ENCODE measurements around the gene NXPE3.
A peak's percentile ranks its signal among the peaks of the same experiment; 100 is the strongest.

NXPE3 gene

DNA sequence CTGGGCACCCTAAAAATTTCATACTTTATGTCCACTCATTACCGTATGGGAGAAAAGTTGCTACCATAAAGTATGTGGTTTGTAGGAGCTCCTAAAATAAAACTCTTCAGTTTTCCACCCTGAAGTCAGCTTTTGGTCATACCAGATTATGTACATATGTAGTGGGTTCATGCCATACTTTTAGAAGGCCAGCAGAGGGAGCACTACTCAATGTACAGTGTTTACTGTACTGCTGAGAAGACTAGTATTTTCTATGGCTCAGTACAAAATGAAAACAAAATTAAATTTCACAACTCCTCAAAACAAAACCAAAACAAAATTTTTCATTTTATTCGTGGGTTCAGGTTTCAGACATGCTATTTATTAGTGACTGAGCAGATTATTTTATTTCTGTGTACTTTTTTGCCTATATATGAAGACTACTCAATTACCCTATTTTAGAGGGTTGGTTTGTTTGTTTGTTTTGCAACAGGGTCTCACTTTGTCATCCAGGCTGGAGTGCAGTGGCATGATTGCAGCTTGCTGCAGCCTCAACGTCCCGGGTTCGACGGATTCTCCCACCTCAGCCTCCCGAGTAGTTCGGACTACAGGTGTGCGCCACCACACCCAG lies 24.3 kb downstream of the NXPE3 start:
- peak; percentile 12 for DNase-seq (ENCODE audit: low read depth)

DNA sequence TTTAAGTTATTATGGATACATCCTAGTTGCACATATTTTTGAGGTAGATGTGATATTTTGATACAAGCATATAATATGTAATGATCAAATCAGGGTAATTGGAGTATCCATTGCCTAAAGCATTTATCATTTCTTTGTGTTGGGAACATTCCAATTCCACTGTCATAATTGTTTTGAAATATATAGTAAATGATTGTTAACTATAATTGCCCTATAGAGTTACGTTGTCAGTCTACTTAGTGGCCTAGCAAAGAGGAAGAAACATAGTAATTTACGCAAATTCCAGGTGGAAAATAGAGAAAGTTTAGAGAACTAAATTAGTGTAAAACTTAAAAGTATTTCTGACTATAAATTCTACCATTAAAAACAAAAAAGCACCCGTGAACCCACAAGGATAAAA lies 24.9 kb downstream of the NXPE3 start:
- DNase-seq (ENCODE audit: low read depth), result no peak

DNA sequence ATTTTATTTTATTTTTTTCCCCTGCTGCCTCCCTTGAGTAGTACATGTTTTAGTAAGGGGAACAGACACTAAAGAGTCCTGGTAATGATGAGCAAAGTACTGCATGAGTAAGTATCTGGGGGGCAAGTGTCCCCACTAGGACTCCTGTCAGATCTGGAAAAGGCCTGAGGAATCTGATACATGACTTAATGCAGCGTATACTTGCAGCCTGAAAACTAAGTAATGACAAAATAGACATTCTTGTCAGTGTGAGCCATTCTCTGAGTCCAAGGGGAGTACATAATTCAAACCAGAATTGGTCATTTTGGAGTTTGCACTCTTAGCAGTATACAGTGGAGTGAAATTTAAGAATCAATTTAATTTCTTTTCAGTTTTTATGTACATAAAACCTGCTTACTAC lies 27.5 kb downstream of the NXPE3 start:
- DNase-seq (ENCODE audit: low read depth), result no peak

DNA sequence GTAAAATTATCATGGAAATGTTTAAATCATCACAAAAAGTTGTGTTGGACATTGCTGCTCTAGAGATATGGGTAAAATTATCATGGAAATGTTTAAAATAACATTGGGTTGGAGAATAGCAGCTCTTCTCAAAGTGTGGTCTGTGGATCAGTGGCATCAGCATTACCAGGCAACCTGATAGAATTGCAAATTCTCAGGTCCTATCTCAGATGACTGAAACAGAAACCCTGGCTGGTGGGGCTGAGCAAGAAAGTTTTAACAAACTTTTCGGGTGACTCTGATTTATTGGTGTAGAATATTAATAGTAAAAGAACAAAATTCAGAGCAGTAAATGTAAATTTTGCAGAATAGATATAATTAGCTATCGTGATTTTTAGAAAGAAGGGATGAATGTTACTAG lies 28.9 kb downstream of the NXPE3 start:
- DNase-seq (ENCODE audit: low read depth), result no peak

DNA sequence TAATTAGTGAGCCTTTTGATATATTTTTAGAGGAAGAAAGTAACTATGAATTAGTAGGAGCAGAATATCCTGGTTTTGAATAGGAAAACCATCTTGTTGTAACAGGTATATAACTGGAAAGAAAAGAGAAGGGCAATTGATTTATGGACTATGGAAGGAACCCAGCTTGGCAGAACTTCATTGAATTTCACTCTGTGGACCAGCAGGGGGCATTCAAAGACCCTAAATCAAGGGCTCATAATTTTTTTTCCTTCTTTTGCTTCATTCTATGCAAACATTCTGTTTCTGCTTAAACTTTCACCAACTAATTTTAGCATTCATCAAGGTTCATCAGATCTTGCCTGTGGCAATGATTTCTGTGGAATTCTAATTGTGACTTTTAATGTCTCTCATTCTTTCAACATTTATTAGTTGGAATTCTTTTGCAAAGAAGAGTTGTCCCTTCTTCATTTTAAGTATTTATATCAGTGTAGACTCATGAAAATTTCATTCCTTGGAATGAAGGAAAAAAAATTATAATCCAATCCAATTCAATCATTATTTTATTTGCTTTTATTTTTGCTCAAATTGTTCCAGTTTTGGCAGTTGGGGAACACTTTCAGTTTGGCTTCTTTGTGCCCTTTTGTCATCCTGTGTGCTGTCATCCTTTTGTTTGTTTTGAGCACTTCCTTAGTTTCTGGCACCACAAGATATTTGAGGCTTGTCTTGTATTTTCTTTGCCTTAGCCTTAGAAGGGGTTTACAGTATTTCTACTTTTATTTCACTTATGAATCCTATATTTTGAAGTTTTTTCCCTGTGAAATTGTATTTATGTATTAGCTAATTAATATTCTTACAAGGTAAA lies 30.4 kb downstream of the NXPE3 start:
- peak; percentile 14 for DNase-seq (ENCODE audit: low read depth)

DNA sequence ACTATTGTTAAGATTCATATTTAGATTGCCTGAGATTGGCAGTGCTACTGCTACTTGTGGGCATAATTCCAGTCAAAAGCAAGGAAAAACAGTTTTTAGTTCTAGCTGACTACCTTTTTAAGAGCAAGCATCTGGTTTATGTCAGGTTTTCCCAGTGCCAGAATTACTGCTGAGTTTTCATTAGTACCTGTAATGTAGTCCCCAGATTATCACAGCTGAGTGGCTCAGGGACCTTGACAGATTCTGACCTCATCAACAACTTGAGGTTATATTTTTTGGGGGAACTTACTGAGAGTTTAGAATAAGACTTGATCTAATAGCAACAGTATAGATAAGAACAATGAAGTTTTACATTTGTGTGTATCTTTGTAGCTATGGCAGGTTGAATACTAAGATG lies 31.0 kb downstream of the NXPE3 start:
- DNase-seq (ENCODE audit: low read depth), result no peak

DNA sequence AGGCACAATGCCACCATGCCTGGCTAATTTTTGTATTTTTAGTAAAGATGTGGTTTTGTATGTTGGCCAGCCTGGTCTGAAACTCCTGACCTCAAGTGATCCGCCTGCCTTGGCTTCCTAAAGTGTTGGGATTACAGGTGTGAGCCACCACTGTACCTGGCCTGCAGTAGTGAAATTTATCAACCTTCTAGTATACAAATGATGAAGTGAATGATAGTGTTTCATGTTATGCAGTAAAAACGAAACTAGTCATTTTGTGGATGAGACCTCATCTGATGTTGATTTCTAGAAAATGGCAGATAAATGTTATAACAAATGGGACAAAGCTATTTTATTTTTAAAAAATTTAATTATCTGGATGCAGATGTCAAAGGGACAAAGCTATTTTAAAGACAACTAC lies 32.9 kb downstream of the NXPE3 start:
- no peak for DNase-seq (ENCODE audit: low read depth)

DNA sequence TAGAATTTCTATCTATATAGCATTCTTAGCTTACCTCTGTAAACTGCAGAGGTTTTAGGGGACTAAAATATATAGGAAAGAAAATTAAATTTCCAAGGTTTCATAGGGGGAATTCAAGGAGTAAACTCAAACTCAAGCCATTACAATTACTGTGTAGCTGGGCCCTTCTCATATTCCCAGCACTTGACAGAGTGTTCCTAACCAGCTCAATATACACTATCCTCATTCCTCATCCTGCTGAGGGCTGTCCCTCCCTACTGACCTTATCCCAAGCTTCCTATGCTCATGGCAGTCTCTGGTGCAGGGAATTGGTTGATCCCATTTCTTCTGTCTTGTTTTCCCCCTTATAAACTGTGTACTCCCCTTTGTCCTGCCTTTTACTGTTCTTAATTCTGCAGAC lies 33.9 kb downstream of the NXPE3 start:
- DNase-seq (ENCODE audit: low read depth), result no peak

DNA sequence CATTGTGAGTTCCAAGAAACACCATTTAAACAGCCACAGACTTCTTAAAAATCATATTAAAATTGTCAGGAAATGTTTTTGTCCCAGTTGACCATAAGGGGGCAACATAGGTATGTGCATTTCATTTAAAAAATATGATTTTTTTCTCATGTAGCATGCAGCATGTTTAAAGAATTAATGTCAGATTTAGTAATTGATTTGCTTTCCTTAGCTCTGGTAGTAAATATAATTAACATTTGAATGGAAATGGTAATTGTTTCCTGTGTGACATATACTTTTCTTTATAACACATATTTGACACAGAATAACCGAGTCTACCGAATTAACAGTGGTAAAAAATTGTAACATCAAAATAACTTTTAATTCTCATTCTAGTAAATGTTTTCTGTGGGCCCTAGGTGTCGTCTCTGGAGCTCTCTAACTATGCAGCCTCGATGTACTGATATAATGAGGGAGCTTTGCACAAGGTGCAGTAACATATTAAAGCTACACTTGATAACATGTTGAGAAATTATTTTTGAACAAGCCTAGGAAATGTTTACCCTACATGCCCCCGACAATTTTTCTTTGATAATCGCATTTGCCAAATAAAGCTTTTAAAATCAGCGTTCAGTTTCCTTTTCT lies 34.9 kb downstream of the NXPE3 start:
- no peak for DNase-seq (ENCODE audit: low read depth)

DNA sequence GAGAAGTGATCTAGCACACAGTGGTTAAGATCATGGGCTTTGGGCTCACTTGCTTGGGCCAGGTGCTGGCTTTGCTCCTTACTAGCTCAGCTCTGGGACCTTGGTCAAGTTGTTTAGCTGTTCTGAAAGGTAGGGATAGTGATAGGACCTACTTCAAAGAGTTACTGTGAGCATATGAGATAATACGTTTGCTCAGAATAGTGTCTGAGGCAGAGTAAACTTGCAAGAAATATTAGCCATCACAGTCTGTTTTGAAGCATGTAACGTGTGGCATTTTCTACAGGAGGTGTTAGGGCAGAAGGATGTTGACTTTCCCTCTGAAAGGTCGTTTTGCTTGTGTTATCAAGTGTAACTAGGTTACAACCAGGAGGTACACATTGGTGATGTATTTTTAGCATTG lies 35.8 kb downstream of the NXPE3 start:
- no peak for DNase-seq (ENCODE audit: low read depth)

DNA sequence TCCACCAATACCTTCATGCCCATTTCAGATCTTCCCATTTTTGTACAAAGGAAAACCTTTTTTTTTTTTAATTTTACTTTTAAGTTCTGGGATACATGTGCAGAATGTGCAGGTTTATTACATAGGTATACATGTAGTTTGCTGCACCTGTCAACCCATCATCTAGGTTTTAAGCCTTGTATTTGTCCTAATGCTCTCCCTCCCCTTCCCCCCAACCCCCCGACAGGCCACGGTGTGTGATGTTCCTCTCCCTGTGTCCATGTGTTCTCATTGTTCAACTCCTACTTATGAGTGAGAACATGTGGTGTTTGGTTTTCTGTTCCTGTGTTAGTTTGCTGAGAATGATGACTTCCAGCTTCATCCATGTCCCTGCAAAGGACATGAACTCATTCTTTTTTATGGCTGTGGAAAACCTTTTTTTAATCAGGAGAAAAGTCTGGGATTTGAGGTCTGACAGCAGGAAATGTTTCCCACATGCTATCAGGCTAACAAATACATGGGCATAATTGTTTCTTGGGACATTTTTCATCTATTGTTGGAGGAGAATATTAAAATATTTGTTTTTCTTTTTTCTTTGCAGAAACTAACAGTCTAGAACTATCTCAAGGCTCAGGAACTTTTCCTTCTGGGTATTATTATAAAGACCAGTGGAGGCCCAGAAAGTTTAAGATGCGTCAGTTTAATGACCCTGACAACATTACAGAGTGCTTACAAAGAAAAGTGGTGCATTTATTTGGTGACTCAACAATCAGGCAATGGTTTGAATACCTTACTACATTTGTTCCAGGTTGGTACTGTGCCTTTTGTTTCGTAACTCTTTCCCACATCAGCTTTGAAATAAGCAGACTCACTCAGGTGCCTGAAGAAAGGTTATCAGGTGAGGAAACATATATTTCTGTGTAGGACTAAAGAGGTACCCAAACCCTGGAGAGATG lies 37.5 kb downstream of the NXPE3 start:
- DNase-seq (ENCODE audit: low read depth), result no peak

DNA sequence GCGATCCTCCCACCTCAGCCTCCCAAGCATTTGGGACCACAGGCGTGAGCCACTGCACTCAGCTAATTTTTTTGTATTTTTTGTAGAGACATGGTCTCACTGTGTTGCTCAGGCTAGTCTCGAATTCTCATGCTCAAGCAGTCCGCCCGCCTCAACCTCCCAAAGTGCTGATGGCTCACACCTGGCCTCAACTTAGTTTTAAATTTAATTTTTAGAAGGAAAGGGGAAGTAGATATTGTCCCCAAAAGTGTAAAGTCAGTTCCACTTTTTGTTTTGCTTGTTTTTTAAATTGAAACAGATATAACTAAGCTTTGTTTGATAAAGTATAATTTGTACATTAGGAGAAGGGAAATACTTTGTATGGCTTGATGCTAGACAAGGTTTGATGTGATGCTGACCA lies 39.0 kb downstream of the NXPE3 start:
- no peak for DNase-seq (ENCODE audit: low read depth)

DNA sequence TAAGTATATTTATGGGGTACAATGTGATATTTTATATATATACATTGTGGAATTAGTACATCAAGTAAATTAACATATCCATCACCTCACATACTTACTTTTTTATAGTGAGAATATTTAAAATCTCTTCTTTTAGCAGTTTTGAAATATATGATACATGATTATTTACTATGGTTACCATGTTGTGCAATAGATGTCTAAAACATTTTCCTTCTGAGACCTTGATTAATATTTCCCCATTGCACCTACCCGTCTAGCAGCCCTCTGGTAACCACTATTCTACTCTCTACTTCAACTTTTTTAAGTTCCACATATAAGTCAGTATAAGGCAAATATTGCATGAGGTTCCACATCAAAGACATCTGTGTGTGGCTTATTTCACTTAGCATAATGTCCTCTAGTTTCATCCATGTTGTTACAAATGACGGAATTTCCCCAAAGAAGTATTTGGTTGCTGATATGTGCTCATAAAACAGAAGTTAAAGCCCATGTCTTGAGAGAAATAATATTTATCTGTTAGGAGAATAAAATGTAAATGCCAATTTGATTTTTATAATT lies 40.7 kb downstream of the NXPE3 start:
- no peak for DNase-seq (ENCODE audit: low read depth)

DNA sequence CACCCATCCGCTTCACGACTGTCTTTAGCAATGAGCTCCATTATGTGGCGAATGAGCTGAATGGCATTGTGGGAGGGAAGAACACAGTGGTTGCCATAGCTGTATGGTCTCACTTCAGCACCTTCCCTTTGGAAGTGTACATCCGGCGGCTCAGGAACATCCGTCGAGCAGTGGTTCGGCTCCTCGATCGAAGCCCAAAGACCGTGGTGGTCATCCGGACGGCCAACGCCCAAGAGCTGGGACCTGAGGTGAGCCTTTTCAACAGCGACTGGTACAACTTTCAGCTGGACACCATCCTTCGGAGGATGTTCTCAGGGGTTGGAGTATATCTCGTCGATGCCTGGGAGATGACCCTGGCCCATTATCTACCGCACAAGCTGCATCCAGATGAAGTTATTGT lies 42.5 kb downstream of the NXPE3 start:
- DNase-seq (ENCODE audit: low read depth), result no peak

DNA sequence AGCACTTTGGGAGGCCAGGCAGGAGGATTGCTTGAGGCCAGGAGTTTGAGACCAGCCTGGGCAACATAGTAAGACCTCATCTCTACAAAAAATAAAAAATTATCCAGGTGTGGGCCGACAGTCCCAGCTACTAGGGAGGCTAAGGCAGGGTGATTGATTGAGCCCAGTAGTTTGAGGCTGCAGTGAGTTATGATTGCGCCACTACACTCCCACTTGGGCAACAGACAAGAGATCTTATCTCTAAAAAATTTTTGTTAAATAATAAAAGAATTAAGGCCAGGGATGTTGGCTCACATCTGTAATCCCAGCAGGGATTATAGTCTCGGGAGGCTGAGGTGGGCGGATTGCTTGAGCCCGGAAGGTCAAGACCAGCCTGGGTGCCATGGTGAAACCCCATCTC lies 44.5 kb downstream of the NXPE3 start:
- no peak for DNase-seq (ENCODE audit: low read depth)

DNA sequence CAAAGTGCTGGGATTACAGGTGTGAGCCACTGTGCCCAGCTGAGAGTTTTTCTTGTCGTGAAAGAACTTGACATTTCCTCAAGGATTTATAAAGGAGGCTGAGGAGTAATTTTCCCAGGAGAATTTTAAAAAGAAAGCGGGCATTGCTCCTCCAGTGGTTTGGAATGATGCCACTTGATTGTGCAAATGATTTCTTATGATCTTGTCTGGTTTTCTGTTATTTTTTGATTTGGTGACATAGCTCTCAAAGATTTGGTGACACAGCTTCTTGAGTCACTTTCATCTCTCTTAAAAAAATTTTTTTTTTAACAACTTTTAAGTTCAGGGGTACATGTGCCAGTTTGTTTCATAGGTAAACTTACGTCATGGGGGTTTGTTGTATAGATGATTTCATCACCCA lies 45.7 kb downstream of the NXPE3 start:
- no peak for DNase-seq (ENCODE audit: low read depth)

DNA sequence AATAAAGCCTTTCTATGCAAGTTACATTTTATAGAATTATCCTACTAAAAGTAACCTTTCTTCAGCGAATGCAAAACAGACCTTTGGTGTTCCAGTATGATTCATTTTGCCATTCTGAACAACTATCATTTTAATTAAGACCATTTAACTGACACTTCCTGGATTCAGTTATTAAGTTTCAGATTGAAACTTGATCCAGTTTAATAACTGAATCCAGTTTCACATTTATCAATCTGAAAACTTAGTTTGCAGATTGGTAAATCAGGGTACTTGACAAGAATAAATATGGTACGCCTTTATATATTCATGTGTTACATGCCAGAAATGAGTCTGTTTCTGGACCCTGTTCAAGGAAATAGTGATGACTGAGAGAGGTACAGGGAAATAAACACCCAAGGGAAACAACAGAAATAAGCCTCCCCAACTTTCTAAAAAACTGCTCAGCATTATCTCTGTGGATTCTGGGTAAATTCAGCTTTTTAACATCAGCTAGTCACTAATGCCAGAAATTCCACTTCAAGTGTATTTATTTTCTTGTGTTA lies 47.0 kb downstream of the NXPE3 start:
- no peak for DNase-seq (ENCODE audit: low read depth)

DNA sequence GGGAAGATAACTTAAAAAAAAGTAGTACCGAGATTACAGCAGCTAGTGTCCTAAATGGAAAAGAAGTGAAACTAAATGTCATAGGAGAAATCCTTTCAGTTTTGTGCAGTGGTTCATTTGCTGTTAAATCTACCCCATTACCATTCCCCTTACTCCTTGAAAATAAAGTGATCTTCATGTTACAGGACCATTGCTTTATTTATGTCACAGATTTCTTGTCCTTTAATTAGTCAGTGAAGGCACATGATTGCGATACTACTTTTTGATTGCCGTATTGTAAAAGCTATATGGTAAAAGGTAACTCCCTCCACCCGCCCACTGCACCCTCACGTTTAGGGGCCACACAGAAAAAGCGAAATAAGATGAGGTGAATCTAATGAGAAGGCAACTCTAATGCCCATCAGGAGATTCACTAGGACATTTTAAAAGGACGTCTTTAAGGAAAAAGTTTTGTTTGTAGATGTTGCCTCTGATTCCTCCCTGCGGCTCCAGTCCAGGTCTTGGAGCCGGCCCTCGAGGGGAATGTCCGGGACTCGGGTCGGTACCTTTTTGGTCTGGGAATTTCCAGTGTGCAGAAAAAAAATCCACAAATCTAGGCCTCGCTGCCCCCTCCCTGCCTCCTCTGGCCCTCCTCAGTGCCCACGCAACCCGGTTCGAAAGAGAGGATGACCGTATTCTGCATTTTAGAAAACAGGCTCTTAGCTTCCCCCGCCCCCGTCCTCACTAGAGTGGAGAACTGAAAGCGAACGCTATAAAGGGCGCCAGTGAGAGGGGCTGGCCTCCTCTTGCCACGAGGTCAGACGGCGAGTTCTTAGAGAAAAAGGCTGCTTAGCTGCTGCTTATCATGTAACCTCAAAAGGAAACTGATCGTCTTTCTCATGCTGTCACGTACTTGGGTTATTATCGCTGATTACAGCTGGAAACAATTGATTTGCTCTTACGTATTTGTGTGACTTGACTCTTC lies 48.5 kb downstream of the NXPE3 start:
- DNase-seq (ENCODE audit: low read depth), result peak; percentile 61

DNA sequence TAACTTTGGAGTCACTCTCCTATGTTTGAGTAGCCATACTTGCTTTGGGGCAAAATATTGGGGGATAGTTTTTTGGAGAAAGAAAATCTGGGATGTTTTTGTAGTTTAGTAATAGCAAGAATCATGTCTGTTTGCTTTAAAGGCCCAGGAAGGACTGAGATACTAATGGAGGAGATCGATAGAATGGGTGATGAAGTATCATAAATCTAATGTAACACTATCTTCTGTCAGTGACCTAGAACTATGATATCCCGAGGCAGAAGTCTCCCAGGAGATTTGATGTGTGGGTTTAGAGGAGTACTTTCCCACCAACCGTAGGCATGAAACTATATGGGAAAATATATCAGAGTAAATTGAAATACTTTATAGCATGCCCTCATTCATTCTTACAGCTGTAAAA lies 49.3 kb downstream of the NXPE3 start:
- no peak for DNase-seq (ENCODE audit: low read depth)

DNA sequence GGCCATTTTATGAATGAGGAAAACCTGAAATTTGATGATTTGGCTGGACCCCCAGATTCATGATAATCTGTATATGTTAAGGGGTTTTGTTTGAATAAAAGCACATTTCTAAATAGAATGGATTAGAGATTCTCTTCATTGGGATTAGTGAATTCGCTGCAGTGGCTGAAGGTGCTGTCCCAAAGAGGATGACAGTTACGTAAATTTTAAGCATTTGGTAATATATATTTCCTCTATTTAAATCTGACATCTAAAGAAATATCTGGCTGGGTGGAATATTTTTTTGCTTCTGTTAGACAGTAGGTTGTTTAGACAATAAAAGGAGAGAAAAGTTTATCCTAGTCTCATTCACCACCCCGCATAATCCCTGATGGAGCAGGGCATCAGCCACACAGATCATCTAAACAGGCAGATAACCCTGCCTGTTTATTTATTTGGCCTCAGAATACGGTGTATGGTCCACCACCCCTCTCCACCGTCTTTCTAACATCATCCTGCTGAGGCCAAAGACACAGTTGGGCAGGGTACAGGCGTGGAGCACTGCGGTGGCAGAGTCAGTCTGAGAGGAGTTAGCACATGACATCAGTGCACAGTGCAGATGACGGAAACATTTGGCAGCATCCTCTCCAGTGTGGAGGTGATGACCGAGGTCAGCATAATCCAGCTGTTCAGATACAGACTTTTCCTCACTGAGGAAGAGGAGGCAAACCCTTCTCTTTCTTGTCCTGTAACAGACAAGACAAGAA lies 49.9 kb downstream of the NXPE3 start:
- DNase-seq (ENCODE audit: low read depth), result no peak

All from stimulated activated CD8-positive, alpha-beta memory T cell treated with anti-CD3 and anti-CD28 coated beads, Interleukin-15, amount 100 ng/mL, for 1 hour (primary cell).